ENCODE measurements around the gene MAMDC4.

The MAMDC4 gene

DNA sequence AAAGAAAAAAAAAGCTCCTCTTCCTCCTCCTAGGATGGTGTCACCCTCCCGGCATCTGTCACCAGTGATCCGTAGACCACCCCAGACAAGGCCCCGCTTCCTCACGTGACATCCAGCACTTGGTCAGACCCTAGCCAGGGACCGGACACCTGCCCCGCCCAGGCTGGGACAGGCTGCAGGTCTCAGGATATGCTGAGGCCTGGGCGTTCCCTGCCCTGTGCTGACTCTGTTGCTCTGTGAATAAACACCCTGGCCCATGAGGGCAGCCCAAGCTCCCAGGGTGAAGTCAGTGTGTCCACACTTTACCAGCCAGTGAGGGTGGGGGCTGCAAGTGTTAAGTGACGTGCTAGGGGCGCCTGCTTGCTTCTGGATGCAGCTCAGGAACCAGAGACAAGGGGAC, 8.4 kb downstream of the MAMDC4 start:
- Histone ChIP-seq H3K79me2 (ENCODE audit: insufficient read depth, low read length) (no peaks in the 10 kb centered on the region), H3K9me2 (ENCODE audit: low read depth, low read length) (no peaks in the 10 kb centered on the region), H3K4me1 (ENCODE audit: insufficient read depth, low read length, severe bottlenecking) (peaks cover 8% of the 10 kb centered on the region), H3K9me3 (ENCODE audit: low read length) (no peaks in the 10 kb centered on the region), H4K20me1 (ENCODE audit: insufficient read depth, low read length) (no peaks in the 10 kb centered on the region), H3K36me3 (ENCODE audit: insufficient read depth, low read length) (peaks cover 40% of the 10 kb centered on the region), H3F3A (ENCODE audit: insufficient read depth, low read length) (no peaks in the 10 kb centered on the region), H3K4me2 (ENCODE audit: low read length) (no peak overlapping the region), H3K27me3 (ENCODE audit: insufficient read depth, low read length) (no peaks in the 10 kb centered on the region), H3K9ac (ENCODE audit: low read length) (no peak overlapping the region), H3K4me3 (ENCODE audit: low read depth, low read length, poor library complexity, severe bottlenecking) (no peak overlapping the region), H2AFZ (ENCODE audit: low read length) (no peak overlapping the region), H3K27ac (ENCODE audit: low read depth, low read length, poor library complexity, severe bottlenecking) (no peak overlapping the region)
- TF ChIP-seq, protein P1, sequence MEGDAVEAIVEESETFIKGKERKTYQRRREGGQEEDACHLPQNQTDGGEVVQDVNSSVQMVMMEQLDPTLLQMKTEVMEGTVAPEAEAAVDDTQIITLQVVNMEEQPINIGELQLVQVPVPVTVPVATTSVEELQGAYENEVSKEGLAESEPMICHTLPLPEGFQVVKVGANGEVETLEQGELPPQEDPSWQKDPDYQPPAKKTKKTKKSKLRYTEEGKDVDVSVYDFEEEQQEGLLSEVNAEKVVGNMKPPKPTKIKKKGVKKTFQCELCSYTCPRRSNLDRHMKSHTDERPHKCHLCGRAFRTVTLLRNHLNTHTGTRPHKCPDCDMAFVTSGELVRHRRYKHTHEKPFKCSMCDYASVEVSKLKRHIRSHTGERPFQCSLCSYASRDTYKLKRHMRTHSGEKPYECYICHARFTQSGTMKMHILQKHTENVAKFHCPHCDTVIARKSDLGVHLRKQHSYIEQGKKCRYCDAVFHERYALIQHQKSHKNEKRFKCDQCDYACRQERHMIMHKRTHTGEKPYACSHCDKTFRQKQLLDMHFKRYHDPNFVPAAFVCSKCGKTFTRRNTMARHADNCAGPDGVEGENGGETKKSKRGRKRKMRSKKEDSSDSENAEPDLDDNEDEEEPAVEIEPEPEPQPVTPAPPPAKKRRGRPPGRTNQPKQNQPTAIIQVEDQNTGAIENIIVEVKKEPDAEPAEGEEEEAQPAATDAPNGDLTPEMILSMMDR (IDR thresholded peaks at IDR 0.05; ENCODE audit: low read length), result no peak
- TF ChIP-seq EZH2 (IDR thresholded peaks at IDR 0.05; ENCODE audit: borderline replicate concordance, low read length), result no peak

DNA sequence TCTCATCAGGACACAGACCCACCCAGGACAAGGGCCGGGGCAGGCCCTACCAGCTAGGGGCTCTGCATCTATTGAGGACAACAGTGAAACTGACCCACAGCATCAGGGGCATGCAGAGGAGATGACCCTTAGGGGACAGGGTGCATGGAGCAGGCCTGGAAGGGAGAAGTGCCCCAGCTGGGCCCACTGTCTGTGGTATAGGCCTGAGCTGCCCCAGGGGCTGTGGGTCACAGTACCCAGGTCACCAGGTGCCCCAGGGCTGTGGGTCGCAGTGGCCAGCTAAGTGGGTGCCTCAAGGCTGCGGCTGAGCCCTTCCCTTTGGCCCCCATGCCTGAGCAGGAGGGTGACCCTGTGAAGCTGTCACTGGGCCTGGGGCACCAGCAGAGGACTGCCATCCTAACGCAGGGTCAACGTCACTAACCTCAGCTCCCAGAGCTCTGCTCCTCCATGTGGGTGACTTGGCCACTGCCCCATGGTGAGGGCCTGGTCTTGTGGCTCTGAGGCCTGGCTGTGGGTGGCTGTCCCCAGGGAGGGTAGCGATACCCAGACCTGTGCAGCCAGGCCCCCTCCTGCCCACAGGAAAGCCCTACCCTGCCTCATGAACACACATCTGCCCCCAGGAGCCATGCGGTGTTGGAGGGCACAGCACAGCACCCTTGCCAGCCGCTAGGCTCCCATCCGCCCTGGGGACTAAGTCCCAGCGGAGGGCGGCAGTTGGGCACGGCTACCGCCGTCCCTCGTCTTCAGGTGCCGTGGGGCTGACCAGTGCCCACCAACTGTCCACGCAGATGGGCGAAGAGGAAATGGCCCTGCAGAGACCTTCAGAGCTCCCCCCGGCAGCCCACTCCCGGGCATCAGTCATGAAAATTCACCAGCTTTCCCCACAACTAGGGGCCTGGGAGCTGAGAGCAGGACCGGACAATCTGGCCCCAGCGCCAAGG, 9.1 kb downstream of the MAMDC4 start:
- no peaks in the 10 kb centered on the region for H4K20me1 ChIP-seq (ENCODE audit: insufficient read depth, low read length)
- no peak overlapping the region for H2AFZ ChIP-seq (ENCODE audit: low read length)
- no peak for TF ChIP-seq EZH2 (IDR thresholded peaks at IDR 0.05; ENCODE audit: borderline replicate concordance, low read length)
- TF ChIP-seq, protein P1 (IDR thresholded peaks at IDR 0.05; ENCODE audit: low read length), result no peak
- no peaks in the 10 kb centered on the region for H3K9me2 ChIP-seq (ENCODE audit: low read depth, low read length)
- peaks cover 8% of the 10 kb centered on the region for H3K4me1 ChIP-seq (ENCODE audit: insufficient read depth, low read length, severe bottlenecking)
- no peaks in the 10 kb centered on the region for H3F3A ChIP-seq (ENCODE audit: insufficient read depth, low read length)
- no peaks in the 10 kb centered on the region for H3K79me2 ChIP-seq (ENCODE audit: insufficient read depth, low read length)
- H3K27ac ChIP-seq (ENCODE audit: low read depth, low read length, poor library complexity, severe bottlenecking), result no peak overlapping the region
- H3K4me3 ChIP-seq (ENCODE audit: low read depth, low read length, poor library complexity, severe bottlenecking), result no peak overlapping the region
- no peak overlapping the region for H3K9ac ChIP-seq (ENCODE audit: low read length)
- H3K9me3 ChIP-seq (ENCODE audit: low read length), result no peaks in the 10 kb centered on the region
- H3K36me3 ChIP-seq (ENCODE audit: insufficient read depth, low read length), result peaks cover 40% of the 10 kb centered on the region
- H3K27me3 ChIP-seq (ENCODE audit: insufficient read depth, low read length), result no peaks in the 10 kb centered on the region
- no peak overlapping the region for H3K4me2 ChIP-seq (ENCODE audit: low read length)

DNA sequence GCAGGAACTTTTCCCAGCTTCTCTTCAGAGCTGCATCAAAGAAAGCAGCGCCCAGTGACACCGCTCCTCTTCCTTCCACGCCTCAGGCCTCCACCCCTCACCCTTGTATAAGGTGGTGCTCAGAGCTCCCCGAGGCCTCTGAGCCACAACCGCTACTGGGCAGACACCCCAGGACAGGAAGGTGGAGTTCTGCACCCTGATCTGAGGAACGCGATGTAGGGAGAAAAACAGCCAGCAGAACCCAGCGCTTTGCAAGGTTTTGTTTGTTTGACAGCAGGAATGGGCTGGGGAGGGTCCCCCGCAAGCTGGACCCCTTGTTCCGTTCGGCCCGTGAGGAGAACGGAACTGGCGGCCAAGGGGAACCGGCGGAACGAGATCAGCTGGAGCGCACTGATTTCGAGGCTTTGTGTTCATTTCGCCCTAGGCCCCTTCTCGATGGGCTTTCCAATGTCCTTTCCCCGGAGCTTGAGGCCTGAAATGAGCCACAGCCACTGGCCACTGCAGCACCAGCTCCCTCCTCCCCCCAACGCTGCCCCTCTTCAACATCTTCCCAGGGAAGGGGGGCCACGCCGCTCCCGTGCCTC, 9.8 kb downstream of the MAMDC4 start:
- TF ChIP-seq, protein P1 (IDR thresholded peaks at IDR 0.05; ENCODE audit: low read length), result no peak
- TF ChIP-seq EZH2 (IDR thresholded peaks at IDR 0.05; ENCODE audit: borderline replicate concordance, low read length), result no peak
- Histone ChIP-seq H3K4me1 (ENCODE audit: insufficient read depth, low read length, severe bottlenecking) (peaks cover 13% of the 10 kb centered on the region), H3K9me3 (ENCODE audit: low read length) (no peaks in the 10 kb centered on the region), H3K36me3 (ENCODE audit: insufficient read depth, low read length) (peaks cover 40% of the 10 kb centered on the region), H3K79me2 (ENCODE audit: insufficient read depth, low read length) (no peaks in the 10 kb centered on the region), H4K20me1 (ENCODE audit: insufficient read depth, low read length) (no peaks in the 10 kb centered on the region), H3K9ac (ENCODE audit: low read length) (no peak overlapping the region), H3K9me2 (ENCODE audit: low read depth, low read length) (no peaks in the 10 kb centered on the region), H3K4me2 (ENCODE audit: low read length) (no peak overlapping the region), H3K27me3 (ENCODE audit: insufficient read depth, low read length) (no peaks in the 10 kb centered on the region), H3K4me3 (ENCODE audit: low read depth, low read length, poor library complexity, severe bottlenecking) (no peak overlapping the region), H2AFZ (ENCODE audit: low read length) (no peak overlapping the region), H3K27ac (ENCODE audit: low read depth, low read length, poor library complexity, severe bottlenecking) (no peak overlapping the region), H3F3A (ENCODE audit: insufficient read depth, low read length) (no peaks in the 10 kb centered on the region)

Data from OCI-LY1 (cell line).